Sigmoid colon (tissue), 7 donors: ENCODE results near the gene EIF4G3. TPM values are rescaled to one million over a fixed set of nuclear protein-coding genes. Genes with fewer than 3 reads are reported as not detected.
"Not testable (repeated sequence)": the region's sequence is repeated elsewhere in the genome, so short reads cannot be mapped to it uniquely, and the experiment has no call there.

ENCODE experiments used
- DNase-seq: peaks from one replicate; pipeline ENCODE4 v3.0.0-alpha.2; 2019
- H3K27ac ChIP-seq, 4 donors: fragments of 200-600 bp; sonication (generic); one replicate each; pipeline ENCODE4 v1.5.1; 2016 to 2019; ENCODE audit warnings: mild to moderate bottlenecking in 1 of 4
- H3K27me3 ChIP-seq, 3 donors: fragments of 200-600 bp; sonication (generic); one replicate each; pipeline ENCODE4 v1.5.1; 2019; ENCODE audit warnings: mild to moderate bottlenecking in 1 of 3
- H3K36me3 ChIP-seq, 4 donors: fragments of 200-600 bp; sonication (generic); one replicate each; pipeline ENCODE4 v1.5.1; 2016 to 2019
- H3K4me1 ChIP-seq, 4 donors: fragments of 200-600 bp; sonication (generic); one replicate each; pipeline ENCODE4 v1.5.1; 2017 to 2019
- H3K4me3 ChIP-seq, 4 donors: fragments of 200-600 bp; sonication (generic); one replicate each; pipeline ENCODE4 v1.5.1; 2017 to 2019; ENCODE audit warnings: mild to moderate bottlenecking in 2 of 4, moderate library complexity in 1 of 4
- H3K9me3 ChIP-seq, 4 donors: fragments of 200-600 bp in 3 of 4; sonication (generic) in 3 of 4; one replicate each; pipeline versions ENCODE4 v1.5.1 to v1.6.1; 2013 to 2019
- EP300 ChIP-seq, 4 donors: sonication (generic); formaldehyde crosslinking; IDR thresholded peaks; one replicate each; pipeline ENCODE4 v1.6.1; 2017; ENCODE audit warnings: antibody characterized with exemption in 4 of 4
- POLR2A ChIP-seq, 2 donors: fragments of 450-650 bp; IDR thresholded peaks; one replicate each; pipeline ENCODE4 v1.6.1; 2016; ENCODE audit warnings: antibody characterized with exemption in 2 of 2, mild to moderate bottlenecking in 2 of 2, moderate library complexity in 2 of 2
- POLR2AphosphoS5 ChIP-seq, 4 donors: sonication (generic); formaldehyde crosslinking; IDR thresholded peaks; one replicate each; pipeline ENCODE4 v1.6.1; 2017; ENCODE audit warnings: antibody characterized with exemption in 4 of 4
- WGBS, 2 donors: extraction: QIAGEN DNeasy Blood & Tissue Kit; methylation state at CpG; one replicate each; pipeline ENCODE4 v1.1.7; 2013; 5-methylcytosine and 5-hydroxymethylcytosine counted together
- intact Hi-C: fragments of 100-400 bp; cut with DNase I; formaldehyde crosslinking; loops from one replicate; pipeline ENCODE4 v1.15.1; 2023
- polyA plus RNA-seq, 3 donors: library from polyadenylated mRNA; stranded (reverse); fragments of 200-250 nt; gene quantifications; one replicate each; pipeline ENCODE4 v1.2.3, GENCODE V29; 2013
- total RNA-seq, 4 donors: library from RNA; depleted of rRNA; stranded (reverse); fragments of >200 nt; gene quantifications; one replicate each; pipeline ENCODE4 v1.1.0, GENCODE V29; 2016
- TF ChIP-seq, protein P1 (sequence below), 4 experiments: fragments of 450-650 bp in 3 of 4; fragments of 200-600 bp in 1 of 4; IDR thresholded peaks; one replicate each; pipeline ENCODE4 v1.5.1; 2016 to 2019; ENCODE audit warnings: antibody characterized with exemption in 4 of 4, mild to moderate bottlenecking in 3 of 4, moderate library complexity in 2 of 4
- donor health status: healthy with polysubstance abuse.
- donor health status: Bipolar disorder and iron deficiency.
- donor health status: healthy.

EIF4G3 gene
- total and polyA plus RNA-seq, 7 donors = 13.4 to 65.9 (median 33.5) TPM

- TF ChIP-seq EP300 (IDR thresholded peaks at IDR 0.05) = no peak
- Histone ChIP-seq H3K4me1 (no peaks in the 10 kb centered on the region), H3K4me3 (no peak overlapping the region), H3K36me3 (no peaks in the 10 kb centered on the region), H3K27ac (no peak overlapping the region), H3K9me3 (no peaks in the 10 kb centered on the region), H3K27me3 (no peaks in the 10 kb centered on the region)
- no peak for DNase-seq
- 76 to 87% methylated on average over 1 of the region's 1 CpG for WGBS, 2 donors
- intact Hi-C loops = no loop called here
Observed at GRCh38 chr1:21097729-21098128, 79.0 kb downstream of the EIF4G3 start.

GRCh38 chr1:21095976-21096375, 80.7 kb downstream of the EIF4G3 start:
- TF ChIP-seq, protein P1, sequence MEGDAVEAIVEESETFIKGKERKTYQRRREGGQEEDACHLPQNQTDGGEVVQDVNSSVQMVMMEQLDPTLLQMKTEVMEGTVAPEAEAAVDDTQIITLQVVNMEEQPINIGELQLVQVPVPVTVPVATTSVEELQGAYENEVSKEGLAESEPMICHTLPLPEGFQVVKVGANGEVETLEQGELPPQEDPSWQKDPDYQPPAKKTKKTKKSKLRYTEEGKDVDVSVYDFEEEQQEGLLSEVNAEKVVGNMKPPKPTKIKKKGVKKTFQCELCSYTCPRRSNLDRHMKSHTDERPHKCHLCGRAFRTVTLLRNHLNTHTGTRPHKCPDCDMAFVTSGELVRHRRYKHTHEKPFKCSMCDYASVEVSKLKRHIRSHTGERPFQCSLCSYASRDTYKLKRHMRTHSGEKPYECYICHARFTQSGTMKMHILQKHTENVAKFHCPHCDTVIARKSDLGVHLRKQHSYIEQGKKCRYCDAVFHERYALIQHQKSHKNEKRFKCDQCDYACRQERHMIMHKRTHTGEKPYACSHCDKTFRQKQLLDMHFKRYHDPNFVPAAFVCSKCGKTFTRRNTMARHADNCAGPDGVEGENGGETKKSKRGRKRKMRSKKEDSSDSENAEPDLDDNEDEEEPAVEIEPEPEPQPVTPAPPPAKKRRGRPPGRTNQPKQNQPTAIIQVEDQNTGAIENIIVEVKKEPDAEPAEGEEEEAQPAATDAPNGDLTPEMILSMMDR (IDR thresholded peaks at IDR 0.05) = no peak
- TF ChIP-seq EP300 (IDR thresholded peaks at IDR 0.05) (no peak), POLR2A (IDR thresholded peaks at IDR 0.05) (no peak), POLR2AphosphoS5 (IDR thresholded peaks at IDR 0.05) (no peak)
- Histone ChIP-seq H3K4me1 (peaks cover 0 to 6% (median 4%) of the 10 kb centered on the region in 4 donors), H3K4me3 (no peak overlapping the region), H3K27ac (no peak overlapping the region), H3K36me3 (no peaks in the 10 kb centered on the region), H3K9me3 (no peaks in the 10 kb centered on the region), H3K27me3 (no peaks in the 10 kb centered on the region)
- DNase-seq = no peak
- intact Hi-C loops = no loop called here

GRCh38 chr1:21094282-21094681, 82.4 kb downstream of the EIF4G3 start:
- DNase-seq, H3K36me3 ChIP-seq, H3K27me3 ChIP-seq, H3K4me3 ChIP-seq, H3K27ac ChIP-seq, intact Hi-C loops, H3K9me3 ChIP-seq: not testable (repeated sequence)
- H3K4me1 ChIP-seq = peaks cover 0 to 23% (median 15%) of the 10 kb centered on the region in 4 donors
- WGBS, 2 donors = 83 to 93% methylated on average over 7 to 9 of the region's 9 CpGs

DNA sequence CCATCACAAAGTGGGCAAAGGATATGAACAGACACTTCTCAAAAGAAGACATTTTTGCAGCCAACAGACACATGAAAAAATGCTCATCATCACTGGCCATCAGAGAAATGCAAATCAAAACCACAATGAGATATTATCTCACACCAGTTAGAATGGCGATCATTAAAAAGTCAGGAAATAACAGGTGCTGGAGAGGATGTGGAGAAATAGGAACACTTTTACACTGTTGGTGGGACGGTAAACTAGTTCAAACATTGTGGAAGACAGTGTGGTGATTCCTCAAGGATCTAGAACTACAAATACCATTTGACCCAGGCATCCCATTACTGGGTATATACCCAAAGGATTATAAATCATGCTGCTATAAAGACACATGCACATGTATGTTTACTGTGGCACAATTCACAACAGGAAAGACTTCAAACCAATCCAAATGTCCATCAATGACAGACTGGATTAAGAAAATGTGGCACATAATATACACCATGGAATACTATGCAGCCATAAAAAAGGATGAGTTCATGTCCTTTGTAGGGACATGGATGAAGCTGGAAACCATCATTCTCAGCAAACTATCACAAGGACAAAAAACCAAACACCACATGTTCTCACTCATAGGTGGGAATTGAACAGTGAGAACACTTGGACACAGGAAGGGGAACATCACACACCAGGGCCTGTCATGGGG, 83.3 kb downstream of the EIF4G3 start:
- H3K9me3 ChIP-seq, H3K36me3 ChIP-seq, intact Hi-C loops, H3K27ac ChIP-seq, H3K27me3 ChIP-seq, H3K4me3 ChIP-seq, DNase-seq: not testable (repeated sequence)
- H3K4me1 ChIP-seq = peaks cover 0 to 24% (median 15%) of the 10 kb centered on the region in 4 donors
- 91% methylated on average over 2 of the region's 2 CpGs for WGBS, 2 donors

DNA sequence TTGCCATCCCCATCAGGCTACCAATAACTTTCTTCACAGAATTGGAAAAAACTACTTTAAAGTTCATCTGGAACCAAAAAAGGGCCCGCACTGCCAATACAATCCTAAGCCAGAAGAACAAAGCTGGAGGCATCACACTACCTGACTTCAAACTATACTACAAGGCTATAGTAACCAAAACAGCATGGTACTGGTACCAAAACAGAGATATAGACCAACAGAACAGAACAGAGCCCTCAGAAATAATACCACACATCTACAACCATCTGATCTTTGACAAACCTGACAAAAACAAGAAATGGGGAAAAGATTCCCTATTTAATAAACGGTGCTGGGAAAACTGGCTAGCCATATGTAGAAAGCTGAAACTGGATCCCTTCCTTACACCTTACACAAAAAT, 84.2 kb downstream of the EIF4G3 start:
- H3K9me3 ChIP-seq, H3K36me3 ChIP-seq, DNase-seq, H3K27me3 ChIP-seq, H3K27ac ChIP-seq, intact Hi-C loops, H3K4me3 ChIP-seq: not testable (repeated sequence)
- 96 to 97% methylated on average over 1 of the region's 2 CpGs for WGBS, 2 donors
- H3K4me1 ChIP-seq = peaks cover 0 to 24% (median 15%) of the 10 kb centered on the region in 4 donors

DNA sequence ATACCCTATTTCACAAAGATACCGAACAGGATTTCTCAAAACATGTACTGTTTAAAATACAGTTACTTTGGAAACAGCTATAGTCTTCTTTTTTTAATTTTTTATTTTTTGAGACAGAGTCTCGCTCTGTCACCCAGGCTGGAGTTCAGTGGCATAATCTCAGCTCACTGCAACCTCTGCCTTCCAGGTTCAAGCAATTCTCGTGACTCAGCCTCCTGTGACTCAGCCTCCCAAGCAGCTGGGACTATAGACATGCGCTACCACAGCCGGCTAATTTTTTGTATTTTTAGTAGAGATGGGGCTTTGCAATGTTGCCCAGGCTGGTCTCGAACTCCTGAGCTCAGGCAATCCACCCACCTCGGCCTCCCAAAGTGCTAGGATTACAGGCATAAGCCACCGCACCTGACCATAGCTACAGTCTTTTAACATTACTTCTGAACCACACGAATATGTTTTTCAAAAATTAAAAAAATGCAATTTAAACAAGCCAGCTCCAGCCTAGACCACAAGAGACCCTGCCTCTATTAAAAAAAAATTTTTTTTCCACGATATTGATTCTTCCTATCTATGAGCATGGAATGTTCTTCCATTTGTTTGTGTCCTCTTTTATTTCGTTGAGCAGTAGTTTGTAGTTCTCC, 85.5 kb downstream of the EIF4G3 start:
- Histone ChIP-seq H3K4me1 (peaks cover 0 to 24% (median 15%) of the 10 kb centered on the region in 4 donors), H3K27ac (peak overlapping the region in 1 of 4 donors; percentile 43)
- 84 to 89% methylated on average over 11 of the region's 11 CpGs for WGBS, 2 donors
- H3K27me3 ChIP-seq, H3K9me3 ChIP-seq, DNase-seq, H3K4me3 ChIP-seq, H3K36me3 ChIP-seq, intact Hi-C loops: not testable (repeated sequence)

DNA sequence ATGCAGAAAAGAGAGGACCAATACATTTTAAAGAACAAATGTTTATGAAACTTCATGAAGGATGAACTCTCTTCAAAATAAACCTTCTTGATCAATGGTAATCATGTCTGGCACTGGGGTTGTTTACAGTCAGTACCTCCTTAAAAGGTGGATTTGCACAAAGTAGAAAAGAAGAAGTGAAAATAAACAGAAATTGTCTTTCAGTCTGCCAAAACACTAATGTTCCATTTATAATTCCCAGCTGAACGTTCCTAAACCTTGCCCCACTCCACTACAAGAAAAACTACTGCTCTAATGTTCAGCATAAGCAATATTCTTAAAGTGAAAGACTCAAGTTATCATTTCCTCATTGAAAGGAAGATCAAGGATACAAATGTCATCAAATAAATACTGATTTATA, 86.2 kb downstream of the EIF4G3 start:
- H3K9me3 ChIP-seq = no peaks in the 10 kb centered on the region
- intact Hi-C loops = no loop called here
- peaks cover 0 to 5% (median 0%) of the 10 kb centered on the region in 4 donors for H3K36me3 ChIP-seq
- TF ChIP-seq POLR2AphosphoS5 (IDR thresholded peaks at IDR 0.05) (no peak), POLR2A (IDR thresholded peaks at IDR 0.05) (no peak), EP300 (IDR thresholded peaks at IDR 0.05) (no peak)
- TF ChIP-seq, protein P1 (IDR thresholded peaks at IDR 0.05) = no peak
- H3K4me1 ChIP-seq = peaks cover 0 to 24% (median 15%) of the 10 kb centered on the region in 4 donors
- H3K27ac ChIP-seq = peak overlapping the region in 1 of 4 donors; percentile 43
- DNase-seq = no peak
- no peak overlapping the region for H3K4me3 ChIP-seq
- no peaks in the 10 kb centered on the region for H3K27me3 ChIP-seq
- 13 to 16% methylated on average over 1 of the region's 1 CpG for WGBS, 2 donors
